Frontal cortex (tissue), 4 donors: ENCODE results near the gene MARCHF10. TPM values are rescaled to one million over a fixed set of nuclear protein-coding genes. Genes with fewer than 3 reads are reported as not detected.

ENCODE experiments used
- DNase-seq, 2 donors: peaks; one replicate each; pipeline ENCODE4 v3.0.0; 2012; ENCODE audit warnings: low spot score in 2 of 2
- FAIRE-seq: peaks from 2 replicates; lab custom pipeline; 2012; peaks lifted over from hg19 to GRCh38; lab: Jason Lieb, UNC
- small RNA-seq: library from RNA; depleted of rRNA; stranded (forward); fragments of <200 nt; gene quantifications from one replicate; pipeline ENCODE3, GENCODE V24; 2014
- total RNA-seq: library from RNA; depleted of rRNA; stranded (reverse); fragments of >200 nt; gene quantifications from one replicate; pipeline ENCODE4 v1.2.3, GENCODE V29; 2014
- donor health status: control.
- donor health status: control.
- donor health status: control.

Gene MARCHF10
- total RNA-seq, 1 donor from 2014 or later = 0.41 TPM

- DNase-seq = no peak
- no peak for FAIRE-seq
These were observed 154.0 kb downstream of the MARCHF10 start for GRCh38 chr17:62653826-62654761.

GRCh38 chr17:62653002-62653825, 154.9 kb downstream of the MARCHF10 start:
- FAIRE-seq = no peak
- peak in 1 of 2 donors; percentile 69 for DNase-seq

GRCh38 chr17:62652251-62653001, 155.7 kb downstream of the MARCHF10 start:
- FAIRE-seq = no peak
- DNase-seq = peak in 1 of 2 donors; percentile 55

Small RNA genes within 50 kb of the gene (small RNA-seq; reads per million reads assigned to genes)
- gene RF00019 = not detected
- not detected for gene RNU6-446P

Other genes with a start within 250 kb of the MARCHF10 start
- gene MRC2, start 180.6 kb downstream of the MARCHF10 start, total RNA-seq = 13.5 TPM
- 124 TPM for gene TANC2, start 157.9 kb upstream of the MARCHF10 start, total RNA-seq